ENCODE results near the gene RPEL1. TPM values are rescaled to one million over a fixed set of nuclear protein-coding genes. Genes with fewer than 3 reads are reported as not detected.
"Not testable (repeated sequence)": the region's sequence is repeated elsewhere in the genome, so short reads cannot be mapped to it uniquely, and the experiment has no call there.

Gene RPEL1
- total RNA-seq, 1 donor from 2014 or later: not detected

DNA sequence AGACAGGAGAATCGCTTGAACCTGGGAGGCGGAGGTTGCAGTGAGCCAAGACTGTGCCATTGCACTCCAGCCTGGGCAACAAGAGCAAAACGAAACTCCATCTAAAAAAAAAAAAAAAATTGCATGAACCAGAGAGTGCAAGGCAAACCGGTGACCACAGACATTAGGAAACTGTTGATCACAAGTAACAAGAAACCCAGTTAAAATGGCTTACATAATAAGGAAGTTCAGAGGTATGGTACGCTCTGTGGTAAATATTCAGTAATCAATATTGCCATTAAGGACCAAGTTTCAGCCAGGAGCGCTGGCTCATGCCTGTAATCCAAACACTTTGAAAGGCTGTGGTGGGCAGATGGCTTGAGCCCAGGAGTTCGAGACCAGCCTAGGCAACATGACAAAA, 43.4 kb upstream of the RPEL1 start:
- peaks cover 5% of the 10 kb centered on the region for H3K27me3 Mint-ChIP-seq
- no peak overlapping the region for H3K4me3 Mint-ChIP-seq (ENCODE audit: low read depth)
- TF ChIP-seq, protein P1, sequence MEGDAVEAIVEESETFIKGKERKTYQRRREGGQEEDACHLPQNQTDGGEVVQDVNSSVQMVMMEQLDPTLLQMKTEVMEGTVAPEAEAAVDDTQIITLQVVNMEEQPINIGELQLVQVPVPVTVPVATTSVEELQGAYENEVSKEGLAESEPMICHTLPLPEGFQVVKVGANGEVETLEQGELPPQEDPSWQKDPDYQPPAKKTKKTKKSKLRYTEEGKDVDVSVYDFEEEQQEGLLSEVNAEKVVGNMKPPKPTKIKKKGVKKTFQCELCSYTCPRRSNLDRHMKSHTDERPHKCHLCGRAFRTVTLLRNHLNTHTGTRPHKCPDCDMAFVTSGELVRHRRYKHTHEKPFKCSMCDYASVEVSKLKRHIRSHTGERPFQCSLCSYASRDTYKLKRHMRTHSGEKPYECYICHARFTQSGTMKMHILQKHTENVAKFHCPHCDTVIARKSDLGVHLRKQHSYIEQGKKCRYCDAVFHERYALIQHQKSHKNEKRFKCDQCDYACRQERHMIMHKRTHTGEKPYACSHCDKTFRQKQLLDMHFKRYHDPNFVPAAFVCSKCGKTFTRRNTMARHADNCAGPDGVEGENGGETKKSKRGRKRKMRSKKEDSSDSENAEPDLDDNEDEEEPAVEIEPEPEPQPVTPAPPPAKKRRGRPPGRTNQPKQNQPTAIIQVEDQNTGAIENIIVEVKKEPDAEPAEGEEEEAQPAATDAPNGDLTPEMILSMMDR (IDR thresholded peaks at IDR 0.05; ENCODE audit: unreplicated experiment): no peak
- peaks cover 47% of the 10 kb centered on the region for H3K4me1 Mint-ChIP-seq (ENCODE audit: low read depth)
- H3K27ac Mint-ChIP-seq: no peak overlapping the region
- no peaks in the 10 kb centered on the region for H3K9me3 Mint-ChIP-seq (ENCODE audit: low read depth)
- no peak for DNase-seq (ENCODE audit: low spot score, unreplicated experiment)
- no peaks in the 10 kb centered on the region for H3K36me3 Mint-ChIP-seq (ENCODE audit: insufficient read depth)

DNA sequence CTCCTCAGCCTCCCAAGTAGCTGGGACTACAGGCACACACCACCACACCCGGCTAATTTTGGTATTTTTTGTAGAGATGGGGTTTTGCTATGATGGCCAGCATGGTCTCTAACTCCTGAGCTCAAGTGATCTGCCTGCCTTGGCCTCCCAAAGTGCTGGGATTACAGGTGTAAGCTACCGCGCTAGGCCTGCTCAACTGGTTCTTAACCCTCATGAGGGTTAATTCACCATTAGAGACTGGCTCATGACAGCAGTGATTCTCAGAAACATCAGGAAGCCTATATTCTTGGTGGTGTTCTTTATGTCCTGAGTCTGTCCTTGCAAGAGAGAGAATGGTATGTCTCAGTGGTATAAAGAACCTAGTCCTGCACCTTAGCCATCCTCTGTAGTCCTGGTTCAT, 42.2 kb upstream of the RPEL1 start:
- Mint-ChIP-seq H3K27ac (no peak overlapping the region), H3K36me3 (ENCODE audit: insufficient read depth) (no peaks in the 10 kb centered on the region), H3K4me3 (ENCODE audit: low read depth) (no peak overlapping the region), H3K27me3 (peaks cover 3% of the 10 kb centered on the region), H3K4me1 (ENCODE audit: low read depth) (peaks cover 49% of the 10 kb centered on the region), H3K9me3 (ENCODE audit: low read depth) (no peaks in the 10 kb centered on the region)
- TF ChIP-seq, protein P1 (IDR thresholded peaks at IDR 0.05; ENCODE audit: unreplicated experiment): no peak
- no peak for DNase-seq (ENCODE audit: low spot score, unreplicated experiment)

DNA sequence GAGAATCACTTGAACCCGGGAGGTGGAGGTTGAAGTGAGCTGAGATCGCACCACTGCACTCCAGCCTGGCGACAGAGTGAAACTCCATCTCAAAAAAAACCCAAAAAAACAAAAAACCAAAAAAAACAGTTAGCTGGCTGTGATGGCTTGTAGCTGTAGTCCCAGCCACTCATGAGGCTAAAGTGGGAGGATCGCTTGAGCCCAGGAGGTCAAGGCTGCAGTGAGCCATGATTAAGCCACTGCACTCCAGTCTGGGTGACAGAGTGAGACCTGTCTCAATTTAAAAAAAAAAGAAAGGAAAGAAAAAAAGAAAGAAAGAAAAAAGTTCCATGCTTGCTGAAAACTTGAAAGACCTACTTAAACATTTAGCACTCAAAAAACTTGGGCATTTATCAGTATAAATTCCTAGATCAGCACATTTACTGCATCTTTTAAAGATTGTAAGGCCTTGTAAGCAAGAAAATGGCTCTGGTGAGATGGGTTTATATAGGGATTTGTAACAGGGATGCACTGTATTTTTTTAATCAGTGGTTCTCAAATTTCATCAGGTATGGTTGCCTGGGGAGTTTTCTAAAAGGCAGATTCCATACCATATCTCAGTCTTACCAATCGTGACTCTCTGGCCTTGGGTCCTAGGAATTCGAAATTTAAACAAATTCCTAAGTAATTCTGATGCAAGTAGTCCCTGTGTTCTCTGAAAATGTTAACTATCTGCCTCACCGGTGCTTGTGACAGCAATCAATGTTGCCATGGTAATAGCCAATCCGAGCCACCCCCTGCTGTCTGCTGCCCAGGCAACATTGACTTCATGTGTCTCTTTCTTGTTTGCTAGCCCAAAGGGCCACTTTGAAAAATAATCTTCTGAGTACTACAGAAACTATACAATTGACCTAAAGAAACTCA, 41.1 kb upstream of the RPEL1 start:
- H3K27me3 Mint-ChIP-seq: peaks cover 2% of the 10 kb centered on the region
- no peaks in the 10 kb centered on the region for H3K9me3 Mint-ChIP-seq (ENCODE audit: low read depth)
- no peaks in the 10 kb centered on the region for H3K36me3 Mint-ChIP-seq (ENCODE audit: insufficient read depth)
- TF ChIP-seq, protein P1 (IDR thresholded peaks at IDR 0.05; ENCODE audit: unreplicated experiment): no peak
- peaks cover 48% of the 10 kb centered on the region for H3K4me1 Mint-ChIP-seq (ENCODE audit: low read depth)
- H3K4me3 Mint-ChIP-seq (ENCODE audit: low read depth): peak overlapping the region; percentile 17
- peak overlapping the region; percentile 94 for H3K27ac Mint-ChIP-seq
- DNase-seq (ENCODE audit: low spot score, unreplicated experiment): peak; percentile 17

DNA sequence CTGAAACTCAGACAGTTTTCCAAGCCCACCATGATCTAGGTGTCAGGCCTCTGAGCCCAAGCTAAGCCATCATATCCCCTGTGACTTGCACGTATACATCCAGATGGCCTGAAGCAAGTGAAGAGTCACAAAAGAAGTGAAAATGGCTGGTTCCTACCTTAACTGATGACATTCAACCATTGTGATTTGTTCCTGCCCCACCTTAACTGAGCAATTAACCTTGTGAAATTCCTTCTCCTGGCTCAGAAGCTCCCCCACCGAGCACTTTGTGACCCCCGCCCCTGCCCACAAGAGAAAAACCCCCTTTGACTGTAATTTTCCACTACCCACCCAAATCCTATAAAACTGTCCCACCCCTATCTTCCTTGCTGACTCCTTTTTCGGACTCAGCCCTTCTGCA, 40.3 kb upstream of the RPEL1 start:
- peak overlapping the region; percentile 52 for H3K4me3 Mint-ChIP-seq (ENCODE audit: low read depth)
- H3K9me3 Mint-ChIP-seq (ENCODE audit: low read depth); H3K27me3 Mint-ChIP-seq; H3K36me3 Mint-ChIP-seq (ENCODE audit: insufficient read depth); DNase-seq (ENCODE audit: low spot score, unreplicated experiment): not testable (repeated sequence)
- peak overlapping the region; percentile 94 for H3K27ac Mint-ChIP-seq
- H3K4me1 Mint-ChIP-seq (ENCODE audit: low read depth): peaks cover 48% of the 10 kb centered on the region

DNA sequence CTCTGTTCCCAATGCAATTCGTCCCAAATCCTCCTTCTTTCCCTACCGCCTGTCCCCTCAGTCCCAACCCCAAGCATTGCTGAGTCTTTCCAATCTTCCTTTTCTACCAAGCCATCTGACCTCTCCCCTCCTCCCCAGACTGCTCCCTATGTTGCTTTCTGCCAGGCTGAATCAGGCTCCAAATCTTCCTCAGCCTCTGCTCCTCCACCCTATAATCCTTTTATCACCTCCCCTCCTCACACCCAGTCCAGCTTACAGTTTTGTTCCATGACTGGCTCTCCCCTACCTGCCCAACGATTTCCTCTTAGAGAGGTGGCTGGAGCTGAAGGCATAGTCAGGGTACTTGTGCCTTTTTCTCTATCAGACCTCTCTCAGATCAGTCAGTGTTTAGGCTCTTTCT, 39.0 kb upstream of the RPEL1 start:
- Mint-ChIP-seq H3K4me1 (ENCODE audit: low read depth) (peaks cover 45% of the 10 kb centered on the region), H3K27ac (peak overlapping the region; percentile 94), H3K4me3 (ENCODE audit: low read depth) (peak overlapping the region; percentile 52)

DNA sequence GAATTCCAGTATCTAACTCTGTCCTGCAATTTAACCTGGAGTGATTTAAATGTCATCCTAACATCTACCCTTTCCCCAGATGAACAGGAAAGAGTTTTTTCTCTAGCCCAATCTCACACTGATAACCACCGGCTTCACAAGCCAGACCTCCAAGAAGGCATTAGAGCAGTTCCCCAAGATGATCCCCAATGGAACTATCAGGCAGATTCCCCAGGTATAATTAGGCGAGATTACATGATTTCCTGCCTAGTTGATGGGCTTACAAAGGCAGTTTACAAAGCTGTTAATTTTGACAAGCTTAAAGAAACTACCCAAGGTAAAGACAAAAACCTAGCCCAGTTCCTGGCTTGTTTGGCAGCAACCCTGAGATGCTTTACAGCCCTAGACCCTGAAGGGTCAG, 38.5 kb upstream of the RPEL1 start:
- peaks cover 3% of the 10 kb centered on the region for H3K36me3 Mint-ChIP-seq (ENCODE audit: insufficient read depth)
- H3K9me3 Mint-ChIP-seq (ENCODE audit: low read depth): peaks cover 3% of the 10 kb centered on the region
- no peak for DNase-seq (ENCODE audit: low spot score, unreplicated experiment)
- no peaks in the 10 kb centered on the region for H3K27me3 Mint-ChIP-seq
- TF ChIP-seq, protein P1 (IDR thresholded peaks at IDR 0.05; ENCODE audit: unreplicated experiment): no peak
- peaks cover 44% of the 10 kb centered on the region for H3K4me1 Mint-ChIP-seq (ENCODE audit: low read depth)
- H3K4me3 Mint-ChIP-seq (ENCODE audit: low read depth): peak overlapping the region; percentile 52
- H3K27ac Mint-ChIP-seq: peak overlapping the region; percentile 94

More for the DNA sequence above, 39.0 kb upstream of the RPEL1 start:
- not testable (repeated sequence) for DNase-seq (ENCODE audit: low spot score, unreplicated experiment); H3K36me3 Mint-ChIP-seq (ENCODE audit: insufficient read depth); H3K27me3 Mint-ChIP-seq; H3K9me3 Mint-ChIP-seq (ENCODE audit: low read depth)

DNA sequence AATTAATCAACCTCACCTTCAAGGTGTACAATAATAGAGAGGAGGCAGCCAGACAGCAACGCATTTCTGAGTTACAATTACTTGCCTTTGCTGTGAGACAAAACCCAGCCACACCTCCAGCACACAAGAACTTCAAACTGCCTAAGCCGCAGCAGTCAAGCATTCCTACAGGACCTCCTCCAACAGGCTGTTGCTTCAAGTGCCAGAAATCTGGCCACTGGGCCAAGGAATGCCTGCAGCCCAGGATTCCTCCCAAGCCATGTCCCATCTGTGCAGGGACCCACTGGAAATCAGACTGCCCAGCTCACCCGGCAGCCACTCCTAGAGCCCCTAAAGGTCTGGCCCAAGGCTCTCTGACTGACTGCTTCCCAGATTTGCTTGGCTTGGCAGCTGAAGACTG, 38.0 kb upstream of the RPEL1 start:
- Mint-ChIP-seq H3K4me1 (ENCODE audit: low read depth) (peaks cover 44% of the 10 kb centered on the region), H3K27ac (peak overlapping the region; percentile 51), H3K4me3 (ENCODE audit: low read depth) (peak overlapping the region; percentile 9)
- DNase-seq (ENCODE audit: low spot score, unreplicated experiment); H3K36me3 Mint-ChIP-seq (ENCODE audit: insufficient read depth); H3K9me3 Mint-ChIP-seq (ENCODE audit: low read depth); H3K27me3 Mint-ChIP-seq: not testable (repeated sequence)

DNA sequence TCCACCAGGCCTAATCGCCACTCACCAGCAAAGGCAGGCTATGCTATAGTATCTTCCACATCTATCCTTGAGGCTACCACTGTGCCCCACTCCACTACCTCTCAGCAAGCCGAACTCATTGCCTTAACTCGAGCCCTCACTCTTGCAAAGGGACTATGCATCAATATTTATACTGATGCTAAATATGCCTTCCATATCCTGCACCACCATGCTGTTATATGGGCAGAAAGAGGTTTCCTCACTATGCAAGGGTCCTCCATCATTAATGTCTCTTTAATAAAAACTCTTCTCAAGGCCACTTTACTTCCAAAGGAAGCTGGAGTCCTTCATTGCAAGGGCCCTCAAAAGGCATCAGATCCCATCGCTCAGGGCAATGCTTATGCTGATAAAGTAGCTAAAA, 35.4 kb upstream of the RPEL1 start:
- H3K4me3 Mint-ChIP-seq (ENCODE audit: low read depth); H3K27ac Mint-ChIP-seq; H3K27me3 Mint-ChIP-seq; DNase-seq (ENCODE audit: low spot score, unreplicated experiment): not testable (repeated sequence)
- H3K9me3 Mint-ChIP-seq (ENCODE audit: low read depth): peaks cover 17% of the 10 kb centered on the region
- H3K36me3 Mint-ChIP-seq (ENCODE audit: insufficient read depth): peaks cover 16% of the 10 kb centered on the region
- peaks cover 25% of the 10 kb centered on the region for H3K4me1 Mint-ChIP-seq (ENCODE audit: low read depth)

Measured in progenitor cell of endocrine pancreas (in vitro differentiated cells).